ENCODE results near the gene RNF213.

- TF ChIP-seq CTCF (IDR thresholded peaks at IDR 0.05; ENCODE audit: low read depth, low read length), result no peak
- no peak for TF ChIP-seq EZH2phosphoT487 (IDR thresholded peaks at IDR 0.05; ENCODE audit: low read depth)
These were observed 180.5 kb downstream of the RNF213 start for GRCh38 chr17:80441133-80441578.

Measured in OCI-LY3 (cell line).